Heart left ventricle (tissue), 13 donors: Measurements from ENCODE around the gene DNAH17.
"Not testable (repeated sequence)": the region's sequence is repeated elsewhere in the genome, so short reads cannot be mapped to it uniquely, and the experiment has no call there.

Source experiments
- POLR2A ChIP-seq, 2 donors: fragments of 450-650 bp; IDR thresholded peaks; one replicate each; pipeline ENCODE4 v1.6.1; 2017; ENCODE audit warnings: antibody characterized with exemption in 2 of 2, mild to moderate bottlenecking in 2 of 2, moderate library complexity in 2 of 2
- TF ChIP-seq, protein P1 (sequence below), 12 donors: fragments of 200-600 bp; sonication (generic) in 4 of 12; IDR thresholded peaks; one replicate each; pipeline versions ENCODE4 v1.5.0 to v1.8.0; 2018 to 2022; ENCODE audit warnings: antibody characterized with exemption in 12 of 12, mild to moderate bottlenecking in 5 of 12
- donor health status: ischemic (EF 13 %, LVEDD 7.1; RV severe dilation, severe dysfunction).
- donor health status: DM: no; HTN: yes; CAD: no.
- donor health status: DM: no; HTN: no; CAD: no.
- donor health status: ischemic (EF 25% LVEDD 6.9; RV normal size, moderate dysfunction).
- donor health status: ischemic (EF 25% LVEDD 5.7; RV mildly dilated, moderate dysfunction).
- donor health status: ischemic (EF 35%, LVEDD 5.7; RV mildly dilated, moderate dysfunction).
- donor health status: nonischemic (EF 11% LVEDD 7.7; RV severe dilation, severe dysfunction).
- donor health status: DM: yes; HTN: yes; CAD: no.
- donor health status: PGD.
- donor health status: ischemic (EF 29% LVEDD 5.4; RV normal size, mild dysfunction).
- donor health status: nonischemic (EF 23%, LVEDD 6.1; RV moderate dilation, normal function).

- TF ChIP-seq, protein P1, sequence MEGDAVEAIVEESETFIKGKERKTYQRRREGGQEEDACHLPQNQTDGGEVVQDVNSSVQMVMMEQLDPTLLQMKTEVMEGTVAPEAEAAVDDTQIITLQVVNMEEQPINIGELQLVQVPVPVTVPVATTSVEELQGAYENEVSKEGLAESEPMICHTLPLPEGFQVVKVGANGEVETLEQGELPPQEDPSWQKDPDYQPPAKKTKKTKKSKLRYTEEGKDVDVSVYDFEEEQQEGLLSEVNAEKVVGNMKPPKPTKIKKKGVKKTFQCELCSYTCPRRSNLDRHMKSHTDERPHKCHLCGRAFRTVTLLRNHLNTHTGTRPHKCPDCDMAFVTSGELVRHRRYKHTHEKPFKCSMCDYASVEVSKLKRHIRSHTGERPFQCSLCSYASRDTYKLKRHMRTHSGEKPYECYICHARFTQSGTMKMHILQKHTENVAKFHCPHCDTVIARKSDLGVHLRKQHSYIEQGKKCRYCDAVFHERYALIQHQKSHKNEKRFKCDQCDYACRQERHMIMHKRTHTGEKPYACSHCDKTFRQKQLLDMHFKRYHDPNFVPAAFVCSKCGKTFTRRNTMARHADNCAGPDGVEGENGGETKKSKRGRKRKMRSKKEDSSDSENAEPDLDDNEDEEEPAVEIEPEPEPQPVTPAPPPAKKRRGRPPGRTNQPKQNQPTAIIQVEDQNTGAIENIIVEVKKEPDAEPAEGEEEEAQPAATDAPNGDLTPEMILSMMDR (IDR thresholded peaks at IDR 0.05): not testable (repeated sequence)
- not testable (repeated sequence) for TF ChIP-seq POLR2A (IDR thresholded peaks at IDR 0.05)
These were observed 110.9 kb downstream of the DNAH17 start for GRCh38 chr17:78466109-78466785.
